Activated T-cell treated with anti-CD3 and anti-CD28 coated beads, Interleukin-2, amount 50 U/mL, for 48 hours (primary cell): ENCODE measurements around the gene ATP5PF.
"Not testable (repeated sequence)": the region's sequence is repeated elsewhere in the genome, so short reads cannot be mapped to it uniquely, and the experiment has no call there.

Source experiments
- DNase-seq, 2 experiments: peaks; one replicate each; pipeline ENCODE4 v3.0.0-alpha.2; 2020

ATP5PF gene

GRCh38 chr21:25734904-25735645 is at the start of gene ATP5PF, which contains the start of gene GABPA:
TSS of gene ATP5PF (minus strand) at chr21:25734904. CDS start at chr21:25729794, 5,110 bp downstream.
TSS of gene GABPA (plus strand) at chr21:25734972. CDS start at chr21:25741599, 6,627 bp downstream.
- peak; percentile 98 to 99 for DNase-seq

- not testable (repeated sequence) for DNase-seq
Observed at GRCh38 chr21:25778126-25778875, 43.6 kb upstream of the ATP5PF start.

GRCh38 chr21:25776440-25776839 is 41.7 kb upstream of the ATP5PF start:
- DNase-seq: no peak

- no peak for DNase-seq
Observed at GRCh38 chr21:25772686-25773085, 38.0 kb upstream of the ATP5PF start.

GRCh38 chr21:25767921-25768320 is 33.2 kb upstream of the ATP5PF start:
- DNase-seq: no peak

- DNase-seq: no peak
Observed at GRCh38 chr21:25764065-25764464, 29.4 kb upstream of the ATP5PF start.

GRCh38 chr21:25760677-25761076 is 26.0 kb upstream of the ATP5PF start:
- no peak for DNase-seq

GRCh38 chr21:25760061-25760460 is 25.4 kb upstream of the ATP5PF start:
- DNase-seq: no peak

- DNase-seq: no peak
Observed at GRCh38 chr21:25759573-25759972, 24.9 kb upstream of the ATP5PF start.

GRCh38 chr21:25757531-25757930 is 22.8 kb upstream of the ATP5PF start:
- no peak for DNase-seq

GRCh38 chr21:25756190-25756932 is 21.7 kb upstream of the ATP5PF start:
- DNase-seq: no peak

GRCh38 chr21:25752416-25752815 is 17.7 kb upstream of the ATP5PF start:
- no peak for DNase-seq

- no peak for DNase-seq
Observed at GRCh38 chr21:25750085-25750484, 15.4 kb upstream of the ATP5PF start.

- no peak for DNase-seq
Observed at GRCh38 chr21:25744854-25745253, 10.2 kb upstream of the ATP5PF start.

- no peak for DNase-seq
Observed at GRCh38 chr21:25742900-25743299, 8.2 kb upstream of the ATP5PF start.

GRCh38 chr21:25737421-25737820 is 2.7 kb upstream of the ATP5PF start:
- no peak for DNase-seq

GRCh38 chr21:25735646-25736597 is 1.2 kb upstream of the ATP5PF start:
- peak in 1 of 2 experiments; percentile 85 for DNase-seq

- DNase-seq: no peak
Observed at GRCh38 chr21:25734654-25734903, 125 bp downstream of the ATP5PF start.

- DNase-seq: peak in 1 of 2 experiments; percentile 27
Observed at GRCh38 chr21:25733859-25734653, 648 bp downstream of the ATP5PF start.

GRCh38 chr21:25732091-25732760 is 2.5 kb downstream of the ATP5PF start:
- no peak for DNase-seq

GRCh38 chr21:25722631-25723030 is 12.1 kb downstream of the ATP5PF start:
- no peak for DNase-seq
